AG04449 (cell line): ENCODE results near the gene AFF3.

Experiments used
- CTCF ChIA-PET: fragments of 350-600 bp; formaldehyde crosslinking; extraction: SDS; loops from one replicate; lab custom pipeline; 2021; ENCODE audit warnings: antibody characterized with exemption; lab: Yijun Ruan, JAX
- POLR2A ChIA-PET: fragments of 400-600, 350-600 bp; formaldehyde crosslinking; extraction: SDS; loops from one replicate; lab custom pipeline; 2020; ENCODE audit warnings: antibody characterized with exemption, inconsistent platforms; lab: Yijun Ruan, JAX
- DNase-seq: peaks from one replicate; pipeline ENCODE4 v3.0.0-alpha.2; 2010; ENCODE audit warnings: low read depth, low spot score
- H3K4me3 ChIP-seq: 2 replicates; pipeline ENCODE4 v1.5.1; 2011; ENCODE audit warnings: low read depth, mild to moderate bottlenecking, control low read depth, low read length
- CTCF ChIP-seq: IDR thresholded peaks from one replicate; pipeline ENCODE4 v1.5.1; 2011; ENCODE audit warnings: mild to moderate bottlenecking, moderate library complexity, low read length, control low read depth, inconsistent platforms; ENCODE audit not compliant: insufficient read depth; ENCODE audit errors: missing control alignments

Gene AFF3

GRCh38 chr2:99623035-99623434 is 519.4 kb downstream of the AFF3 start:
- DNase-seq: no peak
- ChIA-PET CTCF (interaction anchor here (0.6 kb wide), 1 partner anchor 20 kb away, joined by 3 read pairs; no protein-coding TSS in a partner anchor), POLR2A (no interaction called here)
- no peak for TF ChIP-seq CTCF
- no peak overlapping the region for H3K4me3 ChIP-seq

- H3K4me3 ChIP-seq: no peak overlapping the region
- no peak for TF ChIP-seq CTCF
- POLR2A ChIA-PET: no interaction called here
- CTCF ChIA-PET: interaction anchor here (2.3 kb wide), 1 partner anchor 10 kb away, joined by 9 read pairs; no protein-coding TSS in a partner anchor
- DNase-seq: no peak
Observed at GRCh38 chr2:99622534-99622933, 519.9 kb downstream of the AFF3 start.

GRCh38 chr2:99621774-99622173 is 520.6 kb downstream of the AFF3 start:
- DNase-seq: no peak
- CTCF ChIA-PET: interaction anchor here (2.3 kb wide), 1 partner anchor 9 kb away, joined by 9 read pairs; no protein-coding TSS in a partner anchor
- TF ChIP-seq CTCF: no peak
- no peak overlapping the region for H3K4me3 ChIP-seq
- POLR2A ChIA-PET: no interaction called here

GRCh38 chr2:99621106-99621505 is 521.3 kb downstream of the AFF3 start:
- no peak for DNase-seq
- no peak overlapping the region for H3K4me3 ChIP-seq
- POLR2A ChIA-PET: no interaction called here
- TF ChIP-seq CTCF: no peak
- CTCF ChIA-PET: interaction anchor here (1.4 to 2.3 kb wide), 2 partner anchors 8 to 10 kb away, joined by 3 to 9 read pairs; no protein-coding TSS in a partner anchor

- no peak for DNase-seq
- ChIA-PET CTCF (no interaction called here), POLR2A (no interaction called here)
- no peak for TF ChIP-seq CTCF
- no peak overlapping the region for H3K4me3 ChIP-seq
Observed at GRCh38 chr2:99619151-99619550, 523.2 kb downstream of the AFF3 start.

- DNase-seq: no peak
- H3K4me3 ChIP-seq: no peak overlapping the region
- TF ChIP-seq CTCF: no peak
- ChIA-PET CTCF (no interaction called here), POLR2A (no interaction called here)
Observed at GRCh38 chr2:99618579-99619097, 523.8 kb downstream of the AFF3 start.
